ENCODE data around the gene DTHD1. TPM values are rescaled to one million over a fixed set of nuclear protein-coding genes. Genes with fewer than 3 reads are reported as not detected.

The DTHD1 gene
- total RNA-seq, 1 donor from 2014 or later = not detected

GRCh38 chr4:36288731-36289426, 7.5 kb downstream of the DTHD1 start:
- Histone ChIP-seq H3K36me3 (no peaks in the 10 kb centered on the region), H3K27me3 (no peaks in the 10 kb centered on the region), H3K79me2 (ENCODE audit: low read depth) (no peaks in the 10 kb centered on the region), H2AFZ (replicated peaks) (no peak overlapping the region), H3K9ac (no peak overlapping the region), H3F3A (ENCODE audit: low read depth) (no peaks in the 10 kb centered on the region), H3K4me2 (no peak overlapping the region), H4K20me1 (ENCODE audit: low read depth) (no peaks in the 10 kb centered on the region), H3K9me3 (ENCODE audit: low read depth) (no peaks in the 10 kb centered on the region), H3K4me3 (no peak overlapping the region), H3K4me1 (no peaks in the 10 kb centered on the region), H3K27ac (no peak overlapping the region)
- Mint-ChIP-seq H3K27me3 (ENCODE audit: insufficient read depth, low read depth) (no peaks in the 10 kb centered on the region), H3K4me3 (no peak overlapping the region), H3K4me1 (peaks cover 12% of the 10 kb centered on the region), H3K27ac (no peak overlapping the region), H3K36me3 (no peaks in the 10 kb centered on the region), H3K9me3 (peaks cover 2% of the 10 kb centered on the region)
- DNase-seq (ENCODE audit: low spot score) = no peak
- TF ChIP-seq CTCF (IDR thresholded peaks at IDR 0.05) = no peak
- TF ChIP-seq EZH2phosphoT487 (IDR thresholded peaks at IDR 0.05) = no peak
- no peak for TF ChIP-seq EZH2 (IDR thresholded peaks at IDR 0.05)

DNA sequence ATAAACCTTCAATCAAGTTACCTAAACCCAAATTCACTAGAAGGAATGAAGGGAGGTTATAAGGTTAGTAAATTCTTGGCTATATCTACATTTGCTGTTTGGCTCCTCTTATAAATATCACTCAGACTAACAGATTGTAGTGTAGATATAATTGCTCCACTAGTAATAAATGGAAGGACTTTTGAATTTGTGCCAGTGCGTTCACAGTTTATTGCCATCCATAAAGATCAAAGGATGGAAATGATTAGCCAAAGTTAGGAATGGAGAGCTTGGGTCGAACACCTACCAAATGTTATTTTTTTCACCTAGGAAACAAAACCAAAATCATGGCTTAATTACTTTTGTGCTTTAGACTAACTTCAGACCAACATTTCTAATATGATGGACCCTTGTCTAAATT, 9.2 kb downstream of the DTHD1 start:
- no peak overlapping the region for H3K4me3 Mint-ChIP-seq

DNA sequence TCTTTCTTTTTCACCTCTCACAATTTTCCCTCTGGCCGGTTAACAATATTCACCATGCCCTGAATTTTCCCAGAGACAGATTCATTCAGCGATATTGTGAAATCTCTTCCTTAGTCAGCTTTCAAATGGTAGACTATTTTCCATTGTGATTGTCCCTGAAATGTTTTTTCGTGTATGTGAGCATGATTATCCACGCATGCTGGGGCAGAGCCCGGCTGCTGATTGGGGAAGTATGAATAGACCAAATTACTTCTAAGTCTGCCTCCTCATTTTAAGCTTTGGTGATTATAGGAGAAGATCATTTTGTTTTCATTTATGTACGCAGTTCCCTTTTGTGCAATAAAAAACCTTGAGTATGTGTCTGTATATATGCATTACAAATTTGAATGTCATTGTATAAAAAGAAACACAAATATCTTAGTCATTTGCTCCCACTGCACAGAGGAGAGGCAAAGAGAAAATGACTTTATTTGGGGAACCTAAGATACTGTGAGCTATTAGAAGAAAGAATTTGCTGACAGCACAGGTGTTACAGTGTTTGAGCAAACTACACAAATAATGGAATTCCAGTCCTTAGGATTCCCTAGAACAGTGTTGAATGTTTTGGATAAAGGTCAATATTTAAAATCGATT, 11.3 kb downstream of the DTHD1 start:
- Histone ChIP-seq H3K27ac (no peak overlapping the region), H3K27me3 (no peaks in the 10 kb centered on the region), H3F3A (ENCODE audit: low read depth) (no peaks in the 10 kb centered on the region), H2AFZ (replicated peaks) (no peak overlapping the region), H3K9ac (no peak overlapping the region), H3K9me3 (ENCODE audit: low read depth) (no peaks in the 10 kb centered on the region), H3K79me2 (ENCODE audit: low read depth) (no peaks in the 10 kb centered on the region), H3K36me3 (no peaks in the 10 kb centered on the region), H3K4me2 (no peak overlapping the region), H3K4me1 (no peaks in the 10 kb centered on the region), H3K4me3 (no peak overlapping the region), H4K20me1 (ENCODE audit: low read depth) (no peaks in the 10 kb centered on the region)
- Mint-ChIP-seq H3K4me1 (peaks cover 4% of the 10 kb centered on the region), H3K27ac (no peak overlapping the region), H3K27me3 (ENCODE audit: insufficient read depth, low read depth) (no peaks in the 10 kb centered on the region), H3K36me3 (no peaks in the 10 kb centered on the region), H3K4me3 (no peak overlapping the region), H3K9me3 (no peaks in the 10 kb centered on the region)
- no peak for DNase-seq (ENCODE audit: low spot score)
- TF ChIP-seq EZH2 (IDR thresholded peaks at IDR 0.05) (no peak), EZH2phosphoT487 (IDR thresholded peaks at IDR 0.05) (no peak), CTCF (IDR thresholded peaks at IDR 0.05) (no peak)

More for the DNA sequence above, 9.2 kb downstream of the DTHD1 start:
- no peaks in the 10 kb centered on the region for H3K36me3 Mint-ChIP-seq
- H3K27ac ChIP-seq = no peak overlapping the region
- H4K20me1 ChIP-seq (ENCODE audit: low read depth) = no peaks in the 10 kb centered on the region
- no peak overlapping the region for H3K4me3 ChIP-seq
- H3K9me3 ChIP-seq (ENCODE audit: low read depth) = no peaks in the 10 kb centered on the region
- H3K79me2 ChIP-seq (ENCODE audit: low read depth) = no peaks in the 10 kb centered on the region
- TF ChIP-seq EZH2phosphoT487 (IDR thresholded peaks at IDR 0.05) = no peak
- TF ChIP-seq EZH2 (IDR thresholded peaks at IDR 0.05) = no peak
- no peak for TF ChIP-seq CTCF (IDR thresholded peaks at IDR 0.05)
- no peak overlapping the region for H3K27ac Mint-ChIP-seq
- H3K27me3 ChIP-seq = no peaks in the 10 kb centered on the region
- no peak overlapping the region for H2AFZ ChIP-seq (replicated peaks)
- no peaks in the 10 kb centered on the region for H3K4me1 ChIP-seq
- no peak for DNase-seq (ENCODE audit: low spot score)
- peaks cover 4% of the 10 kb centered on the region for H3K4me1 Mint-ChIP-seq
- H3K4me2 ChIP-seq = no peak overlapping the region
- no peaks in the 10 kb centered on the region for H3F3A ChIP-seq (ENCODE audit: low read depth)
- no peaks in the 10 kb centered on the region for H3K36me3 ChIP-seq
- no peak overlapping the region for H3K9ac ChIP-seq
- H3K27me3 Mint-ChIP-seq (ENCODE audit: insufficient read depth, low read depth) = no peaks in the 10 kb centered on the region
- H3K9me3 Mint-ChIP-seq = peaks cover 2% of the 10 kb centered on the region

Measured in neural progenitor cell (in vitro differentiated cells).